ENCODE measurements around the gene HSPA14.

Gene HSPA14

DNA sequence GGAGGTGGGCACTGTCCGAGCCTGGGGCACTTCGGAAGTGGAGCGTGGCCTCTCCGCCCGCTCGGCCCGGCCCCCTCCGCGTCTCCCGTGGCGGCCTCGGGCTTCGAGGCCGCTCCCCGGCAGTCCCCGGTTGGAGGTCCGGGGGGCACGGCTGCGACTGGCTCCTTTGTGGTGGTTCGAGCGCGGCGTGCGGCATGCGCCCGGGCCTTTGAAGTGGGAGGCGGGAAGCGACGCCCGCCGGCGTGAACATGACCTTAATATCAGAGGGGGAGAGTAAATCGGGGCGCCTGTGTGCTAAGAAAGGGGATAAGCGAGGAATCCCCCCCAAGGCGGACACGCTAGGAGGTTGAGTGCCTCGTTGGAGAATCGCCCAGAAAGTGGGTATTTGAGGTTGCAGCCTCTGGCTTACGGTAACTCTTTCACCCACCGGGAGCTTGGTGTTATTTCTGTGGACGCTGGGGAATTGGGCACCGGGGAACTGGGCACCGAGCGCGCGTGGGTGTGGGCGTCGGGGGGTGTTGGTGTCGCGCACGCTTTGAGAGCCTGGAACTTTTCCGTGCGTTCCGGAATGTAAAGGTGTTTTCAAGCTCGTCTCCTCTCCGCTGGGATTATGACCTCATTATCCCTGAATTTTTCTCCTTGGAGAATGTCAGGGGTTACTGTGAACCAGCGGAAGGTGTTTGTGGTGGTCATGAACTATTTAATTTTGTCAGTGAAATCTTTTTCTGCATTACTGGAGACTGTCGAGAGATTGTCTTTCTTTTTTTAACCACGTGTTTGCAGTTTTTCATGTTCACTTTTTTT, 41.2 kb downstream of the HSPA14 start:
- peak overlapping the region; percentile 99 for H3K4me3 ChIP-seq (ENCODE audit: low read length)
- peaks cover 28% of the 10 kb centered on the region for H3K4me1 ChIP-seq (ENCODE audit: low read length)
- 0 out of 2 replicates have a peak overlapping the region, but pooled peaks have one; percentile 20 for H2AFZ ChIP-seq (ENCODE audit: low read depth, low read length)
- H3K4me2 ChIP-seq (ENCODE audit: low read length), result peak overlapping the region; percentile 91
- H3K9ac ChIP-seq (ENCODE audit: low read length), result peak overlapping the region; percentile 81
- H3K27ac ChIP-seq (ENCODE audit: low read length), result peak overlapping the region; percentile 48; the same call in 1 of the 2 replicates
- peaks cover 10% of the 10 kb centered on the region for H3K36me3 ChIP-seq (replicated peaks; ENCODE audit: low read depth, low read length)
- peaks cover 72% of the 10 kb centered on the region for H3K79me2 ChIP-seq (ENCODE audit: low read length)
- H3K27me3 ChIP-seq (ENCODE audit: low read depth, low read length), result no peaks in the 10 kb centered on the region
- no peak for TF ChIP-seq EZH2phosphoT487 (IDR thresholded peaks at IDR 0.05; ENCODE audit: low read depth)
- TF ChIP-seq, protein P1, sequence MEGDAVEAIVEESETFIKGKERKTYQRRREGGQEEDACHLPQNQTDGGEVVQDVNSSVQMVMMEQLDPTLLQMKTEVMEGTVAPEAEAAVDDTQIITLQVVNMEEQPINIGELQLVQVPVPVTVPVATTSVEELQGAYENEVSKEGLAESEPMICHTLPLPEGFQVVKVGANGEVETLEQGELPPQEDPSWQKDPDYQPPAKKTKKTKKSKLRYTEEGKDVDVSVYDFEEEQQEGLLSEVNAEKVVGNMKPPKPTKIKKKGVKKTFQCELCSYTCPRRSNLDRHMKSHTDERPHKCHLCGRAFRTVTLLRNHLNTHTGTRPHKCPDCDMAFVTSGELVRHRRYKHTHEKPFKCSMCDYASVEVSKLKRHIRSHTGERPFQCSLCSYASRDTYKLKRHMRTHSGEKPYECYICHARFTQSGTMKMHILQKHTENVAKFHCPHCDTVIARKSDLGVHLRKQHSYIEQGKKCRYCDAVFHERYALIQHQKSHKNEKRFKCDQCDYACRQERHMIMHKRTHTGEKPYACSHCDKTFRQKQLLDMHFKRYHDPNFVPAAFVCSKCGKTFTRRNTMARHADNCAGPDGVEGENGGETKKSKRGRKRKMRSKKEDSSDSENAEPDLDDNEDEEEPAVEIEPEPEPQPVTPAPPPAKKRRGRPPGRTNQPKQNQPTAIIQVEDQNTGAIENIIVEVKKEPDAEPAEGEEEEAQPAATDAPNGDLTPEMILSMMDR (IDR thresholded peaks at IDR 0.05; ENCODE audit: low read depth, low read length), result no peak
- H4K20me1 ChIP-seq (ENCODE audit: insufficient read depth, low read length), result 0 out of 2 replicates have a peak, but pooled peaks cover 3% of the 10 kb centered on the region
- no peaks in the 10 kb centered on the region for H3K9me3 ChIP-seq (ENCODE audit: insufficient read depth, low read length)

DNA sequence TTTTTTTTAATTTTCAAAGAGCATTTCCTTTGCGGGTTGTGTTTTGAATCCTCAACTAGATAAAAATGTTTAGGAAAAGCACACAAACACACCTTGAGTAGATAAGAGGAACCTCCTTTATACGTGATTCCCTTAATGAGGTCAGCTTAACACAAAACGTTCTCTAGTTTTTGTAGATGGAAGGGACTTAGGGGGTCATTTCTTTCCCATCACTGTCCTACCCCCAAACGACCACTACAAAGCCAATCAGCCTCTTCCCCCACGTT, 41.8 kb downstream of the HSPA14 start:
- TF ChIP-seq EZH2phosphoT487 (IDR thresholded peaks at IDR 0.05; ENCODE audit: low read depth), result no peak
- TF ChIP-seq, protein P1 (IDR thresholded peaks at IDR 0.05; ENCODE audit: low read depth, low read length), result no peak
- Histone ChIP-seq H3K9me3 (ENCODE audit: insufficient read depth, low read length) (no peaks in the 10 kb centered on the region), H3K27ac (ENCODE audit: low read length) (no peak overlapping the region), H3K4me1 (ENCODE audit: low read length) (peaks cover 28% of the 10 kb centered on the region), H3K79me2 (ENCODE audit: low read length) (peaks cover 78% of the 10 kb centered on the region), H3K36me3 (replicated peaks; ENCODE audit: low read depth, low read length) (peaks cover 14% of the 10 kb centered on the region), H3K9ac (ENCODE audit: low read length) (peak overlapping the region; percentile 81), H3K4me3 (ENCODE audit: low read length) (peak overlapping the region; percentile 99), H3K4me2 (ENCODE audit: low read length) (peak overlapping the region; percentile 91), H4K20me1 (ENCODE audit: insufficient read depth, low read length) (0 out of 2 replicates have a peak, but pooled peaks cover 3% of the 10 kb centered on the region), H3K27me3 (ENCODE audit: low read depth, low read length) (no peaks in the 10 kb centered on the region), H2AFZ (ENCODE audit: low read depth, low read length) (no peak overlapping the region)

DNA sequence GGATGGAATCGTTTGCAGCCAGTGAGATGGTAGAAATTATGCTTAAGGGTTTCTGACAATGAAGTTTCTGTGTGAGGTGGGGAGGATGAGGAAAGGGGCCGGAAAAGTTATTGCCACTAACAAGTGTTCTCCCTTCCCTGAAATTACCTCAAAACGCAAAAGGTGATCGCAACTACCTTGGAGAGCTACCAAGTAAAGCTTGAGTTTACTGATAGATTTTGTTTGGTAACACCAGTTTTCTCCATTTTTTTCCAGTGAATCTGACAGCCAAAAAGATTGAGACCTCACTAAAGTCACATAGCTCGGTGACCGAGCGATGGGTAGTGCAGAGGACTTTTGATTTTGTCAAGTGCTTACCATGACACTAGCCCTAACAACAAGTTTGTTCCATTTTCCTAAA, 42.1 kb downstream of the HSPA14 start:
- H3K9me3 ChIP-seq (ENCODE audit: insufficient read depth, low read length), result no peaks in the 10 kb centered on the region
- peaks cover 28% of the 10 kb centered on the region for H3K4me1 ChIP-seq (ENCODE audit: low read length)
- H2AFZ ChIP-seq (ENCODE audit: low read depth, low read length), result no peak overlapping the region
- H3K27ac ChIP-seq (ENCODE audit: low read length), result no peak overlapping the region
- H3K4me2 ChIP-seq (ENCODE audit: low read length), result peak overlapping the region; percentile 91
- 0 out of 2 replicates have a peak, but pooled peaks cover 3% of the 10 kb centered on the region for H4K20me1 ChIP-seq (ENCODE audit: insufficient read depth, low read length)
- TF ChIP-seq EZH2phosphoT487 (IDR thresholded peaks at IDR 0.05; ENCODE audit: low read depth), result no peak
- TF ChIP-seq, protein P1 (IDR thresholded peaks at IDR 0.05; ENCODE audit: low read depth, low read length), result no peak
- no peaks in the 10 kb centered on the region for H3K27me3 ChIP-seq (ENCODE audit: low read depth, low read length)
- peak overlapping the region; percentile 81; the same call in 1 of the 2 replicates for H3K9ac ChIP-seq (ENCODE audit: low read length)
- peaks cover 15% of the 10 kb centered on the region for H3K36me3 ChIP-seq (replicated peaks; ENCODE audit: low read depth, low read length)
- peaks cover 81% of the 10 kb centered on the region for H3K79me2 ChIP-seq (ENCODE audit: low read length)
- peak overlapping the region; percentile 99 for H3K4me3 ChIP-seq (ENCODE audit: low read length)

- Histone ChIP-seq H3K27me3 (ENCODE audit: low read depth, low read length) (no peaks in the 10 kb centered on the region), H3K27ac (ENCODE audit: low read length) (no peak overlapping the region)
These were observed 46.0 kb downstream of the HSPA14 start for GRCh38 chr10:14884082-14884481.

More at GRCh38 chr10:14884082-14884481, 46.0 kb downstream of the HSPA14 start:
- H2AFZ ChIP-seq (ENCODE audit: low read depth, low read length), result no peak overlapping the region
- peaks cover 11% of the 10 kb centered on the region; the same call in 1 of the 2 replicates for H4K20me1 ChIP-seq (ENCODE audit: insufficient read depth, low read length)
- peaks cover 22% of the 10 kb centered on the region for H3K4me1 ChIP-seq (ENCODE audit: low read length)
- H3K4me2 ChIP-seq (ENCODE audit: low read length), result no peak overlapping the region
- H3K36me3 ChIP-seq (replicated peaks; ENCODE audit: low read depth, low read length), result peaks cover 30% of the 10 kb centered on the region
- TF ChIP-seq EZH2phosphoT487 (IDR thresholded peaks at IDR 0.05; ENCODE audit: low read depth), result no peak
- H3K79me2 ChIP-seq (ENCODE audit: low read length), result peaks cover 93% of the 10 kb centered on the region
- no peaks in the 10 kb centered on the region for H3K9me3 ChIP-seq (ENCODE audit: insufficient read depth, low read length)
- no peak overlapping the region for H3K4me3 ChIP-seq (ENCODE audit: low read length)
- H3K9ac ChIP-seq (ENCODE audit: low read length), result no peak overlapping the region

Measured in OCI-LY3 (cell line).